Astrocyte (in vitro differentiated cells and primary cell): ENCODE data around the gene MYCN.

Source experiments
- CTCF ChIP-seq: IDR thresholded peaks from 2 replicates; pipeline ENCODE4 v1.5.1; 2011; ENCODE audit warnings: low read depth, mild to moderate bottlenecking, inconsistent platforms, low read length, moderate library complexity; ENCODE audit not compliant: insufficient read depth
- EZH2 ChIP-seq: IDR thresholded peaks from 2 replicates; pipeline ENCODE4 v1.6.1; 2012; ENCODE audit warnings: mild to moderate bottlenecking, low read length, inconsistent platforms; ENCODE audit not compliant: insufficient read depth

GRCh38 chr2:15941871-15942710 lies 1.7 kb downstream of the MYCN start:
- no peak for TF ChIP-seq CTCF
- TF ChIP-seq EZH2: peak; percentile 91
